ENCODE data around the gene VTCN1.

The VTCN1 gene

DNA sequence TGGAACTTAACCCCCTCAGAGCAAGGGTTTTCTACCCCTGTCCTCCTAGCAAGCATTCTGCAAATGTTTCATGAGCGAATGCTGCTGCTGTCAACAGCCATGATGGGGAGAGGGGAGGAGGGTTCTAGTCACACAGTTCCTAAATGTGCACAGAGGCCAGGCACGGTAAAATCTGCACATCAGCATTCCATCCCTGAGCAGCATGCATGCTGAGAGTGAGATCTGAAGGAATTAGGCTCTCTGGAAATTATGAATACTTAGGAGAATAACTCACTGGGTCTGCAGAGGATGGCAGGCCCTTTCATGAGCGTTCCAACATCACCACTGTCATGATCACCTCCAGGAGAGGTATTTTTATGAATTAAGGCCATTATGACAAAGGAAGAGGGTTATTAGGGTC is 2.1 kb downstream of the VTCN1 start:
- no peak for DNase-seq

- no peak for DNase-seq
Measured at GRCh38 chr1:117205368-117205767, 5.4 kb downstream of the VTCN1 start.

- no peak for DNase-seq
Measured at GRCh38 chr1:117201808-117202207, 8.9 kb downstream of the VTCN1 start.

- DNase-seq, result no peak
Measured at GRCh38 chr1:117198097-117198496, 12.6 kb downstream of the VTCN1 start.

DNA sequence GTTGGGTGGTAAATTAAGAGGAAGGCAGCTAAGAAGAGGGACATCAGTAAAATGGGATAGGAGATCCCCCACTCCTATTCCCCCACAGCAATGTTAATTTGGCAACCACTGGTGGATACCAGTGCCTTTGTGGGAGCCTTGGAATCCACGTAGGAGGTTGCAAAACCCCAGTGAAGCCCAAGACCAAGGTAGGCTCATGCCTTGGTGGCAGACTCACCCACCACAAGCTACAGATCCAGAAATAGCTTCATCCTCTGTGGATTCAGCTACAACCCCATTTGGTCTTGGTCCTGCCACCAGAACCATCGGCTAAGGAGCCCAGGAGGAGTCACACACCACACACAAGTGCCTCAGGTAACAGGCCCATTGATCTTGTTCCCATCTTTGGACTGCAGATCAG is 21.0 kb downstream of the VTCN1 start:
- no peak for DNase-seq

DNA sequence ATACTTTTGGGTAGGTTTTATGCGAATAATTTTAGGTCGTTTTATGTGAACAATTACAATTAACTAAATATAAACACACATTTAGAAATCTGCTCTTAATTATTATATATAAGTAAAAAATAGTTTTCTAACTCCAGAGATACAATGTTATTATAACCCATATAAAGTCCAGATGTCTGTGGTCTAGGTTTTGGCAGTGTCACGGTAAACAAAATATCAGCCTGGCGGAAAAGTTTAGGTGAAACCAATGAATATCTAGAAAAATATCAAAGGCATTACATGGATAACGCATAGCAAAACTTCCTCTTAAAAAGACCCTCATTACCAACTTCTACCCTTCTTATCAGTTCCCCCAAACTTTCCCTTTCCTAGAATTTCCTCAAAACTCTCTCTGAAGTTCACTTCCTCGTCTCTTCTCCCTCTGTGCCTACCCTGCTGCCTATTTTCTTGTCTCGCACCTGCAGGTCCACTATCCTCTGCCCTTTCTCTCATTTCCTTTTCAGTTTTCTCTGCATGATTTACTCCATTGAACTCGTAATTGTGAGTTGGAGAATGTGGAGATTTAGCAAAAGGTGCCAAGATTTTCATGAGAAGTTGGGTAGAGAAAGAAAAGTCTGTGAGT is 21.8 kb downstream of the VTCN1 start:
- no peak for DNase-seq

GRCh38 chr1:117188170-117188815 is 22.4 kb downstream of the VTCN1 start:
- no peak for DNase-seq

GRCh38 chr1:117183112-117183511 is 27.6 kb downstream of the VTCN1 start:
- DNase-seq, result no peak

GRCh38 chr1:117182319-117182718 is 28.4 kb downstream of the VTCN1 start:
- no peak for DNase-seq

DNA sequence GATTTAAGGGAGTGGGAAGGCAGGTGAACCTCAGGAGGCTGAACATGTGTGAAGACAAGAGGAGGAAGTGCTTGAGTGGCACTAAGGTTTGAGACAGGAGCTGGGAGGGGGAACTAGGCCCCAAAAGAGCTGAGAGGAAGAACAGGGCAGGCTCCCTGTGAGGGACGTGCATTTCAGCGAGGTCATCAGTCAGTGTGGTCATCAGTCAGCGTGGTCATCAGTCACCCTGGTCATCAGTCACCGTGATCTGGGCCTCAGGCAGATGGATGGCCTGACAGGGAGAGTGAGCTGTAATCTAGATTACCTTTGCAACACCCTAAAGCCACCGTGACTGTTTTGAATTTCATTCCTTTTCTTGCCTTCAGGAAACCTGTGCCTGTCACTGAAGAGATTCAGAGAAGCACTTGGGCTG is 29.1 kb downstream of the VTCN1 start:
- DNase-seq, result no peak

DNA sequence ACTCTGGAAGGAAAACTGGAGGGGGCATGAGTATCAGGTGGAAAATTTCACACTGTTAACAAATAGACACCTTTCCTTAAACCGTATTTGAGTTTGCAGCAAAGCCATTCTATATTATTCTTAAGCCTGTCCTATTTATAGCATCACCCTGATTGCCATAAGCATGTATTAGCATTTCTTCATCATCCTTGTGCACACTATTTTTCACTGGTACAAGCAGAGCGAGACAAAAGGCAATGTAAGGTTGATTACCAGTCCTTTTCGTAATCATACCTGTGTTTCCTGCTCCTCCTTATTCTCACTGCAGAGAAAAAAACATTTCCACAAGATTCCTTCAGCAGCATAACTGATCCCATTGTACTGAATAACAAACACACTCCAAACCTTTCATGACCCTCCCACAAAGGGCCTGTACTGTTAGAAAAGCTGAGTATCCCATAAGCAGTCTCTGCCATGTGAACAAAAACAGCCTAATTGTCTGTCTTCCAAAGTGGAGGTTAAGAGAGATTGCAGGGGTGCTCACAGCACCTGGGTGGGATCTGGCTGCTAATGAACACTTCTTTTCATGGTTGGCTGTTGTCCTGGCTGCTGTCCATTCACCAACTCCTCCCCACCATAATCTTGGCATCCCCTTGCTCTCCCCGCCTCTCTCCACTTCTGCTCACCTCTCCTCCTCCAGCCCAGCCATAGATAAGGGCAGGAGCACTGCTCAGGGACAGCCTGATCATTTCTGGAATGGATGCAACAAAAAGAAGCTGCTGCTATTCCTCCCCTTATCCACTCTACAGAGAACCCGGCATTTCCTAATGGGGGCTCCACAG is 30.4 kb downstream of the VTCN1 start:
- no peak for DNase-seq

- no peak for DNase-seq
Measured at GRCh38 chr1:117179471-117179870, 31.3 kb downstream of the VTCN1 start.

DNA sequence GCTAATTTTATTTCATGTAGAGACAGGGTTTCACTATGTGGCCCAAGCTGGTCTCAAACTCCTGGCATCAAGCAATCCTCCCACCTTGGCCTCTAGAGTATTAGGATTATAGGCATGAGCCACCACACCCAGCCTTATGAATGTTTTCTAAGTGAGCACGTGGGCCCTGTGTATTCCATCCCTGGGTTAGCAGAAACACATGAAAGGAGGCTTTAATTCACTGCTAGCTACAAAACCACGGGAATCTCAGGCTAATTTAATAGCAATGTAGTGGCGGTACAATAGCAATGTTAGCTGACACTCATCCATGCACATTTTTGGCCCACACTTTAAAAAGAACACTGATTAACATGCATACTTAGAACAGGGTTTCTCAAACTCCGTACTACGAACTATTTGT is 32.0 kb downstream of the VTCN1 start:
- DNase-seq, result no peak

DNA sequence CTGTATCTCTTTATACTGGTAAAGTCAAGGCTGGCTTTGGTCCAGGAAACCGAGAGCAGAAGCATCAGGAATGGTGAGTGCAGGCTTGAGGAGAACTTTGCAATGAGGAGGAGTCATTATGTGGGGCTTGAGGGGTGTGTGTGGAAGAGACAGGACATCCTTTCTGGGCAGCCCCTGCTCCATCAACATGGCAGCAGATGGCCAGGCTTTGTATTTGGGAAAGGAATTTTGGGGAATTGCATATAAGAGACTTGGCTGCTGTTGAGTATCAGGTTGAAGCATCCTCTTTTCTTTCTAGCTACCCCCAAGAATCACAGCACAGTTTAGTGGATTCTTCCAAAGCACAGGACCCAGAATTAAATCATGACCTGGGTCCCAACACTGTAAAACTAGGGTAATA is 33.4 kb downstream of the VTCN1 start:
- no peak for DNase-seq

DNA sequence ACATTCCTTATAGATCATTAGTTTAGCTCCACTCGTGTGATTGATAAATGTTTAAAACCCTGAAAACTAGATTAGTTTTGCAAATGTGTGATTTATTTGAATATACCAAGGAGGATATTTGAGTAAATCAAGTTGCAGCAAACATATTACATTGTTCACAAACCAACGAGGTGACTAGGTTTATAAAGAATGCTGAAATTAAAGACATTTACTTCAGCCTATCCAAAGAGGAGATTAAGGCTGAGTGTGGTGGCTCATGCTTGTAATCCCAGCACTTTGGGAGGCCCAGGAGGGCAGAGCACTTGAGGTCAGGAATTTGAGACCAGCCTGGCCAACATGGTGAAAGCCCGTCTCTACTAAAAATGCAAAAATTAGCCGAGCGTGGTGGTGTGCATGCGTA is 34.1 kb downstream of the VTCN1 start:
- no peak for DNase-seq

GRCh38 chr1:117174851-117175250 is 35.9 kb downstream of the VTCN1 start:
- no peak for DNase-seq

DNA sequence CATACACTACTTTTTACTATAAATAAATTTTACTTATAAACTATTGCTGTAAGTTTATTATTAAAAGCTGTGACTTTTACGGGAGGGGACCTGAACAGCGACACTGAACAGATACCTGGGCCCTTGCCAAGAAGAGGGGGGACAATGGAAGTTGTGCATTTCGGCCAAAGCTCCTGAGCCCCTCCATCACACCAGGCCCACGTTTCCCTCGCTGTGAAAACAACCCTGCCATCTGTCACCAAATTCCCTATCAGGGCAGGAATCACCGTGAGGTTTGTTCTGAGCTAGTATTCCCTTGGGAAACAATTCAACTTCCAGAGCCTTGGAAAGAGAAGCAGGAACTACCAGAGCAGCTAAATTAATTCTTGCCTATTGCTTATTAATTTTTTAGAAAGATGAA is 37.0 kb downstream of the VTCN1 start:
- no peak for DNase-seq

GRCh38 chr1:117173006-117173405 is 37.7 kb downstream of the VTCN1 start:
- no peak for DNase-seq

DNA sequence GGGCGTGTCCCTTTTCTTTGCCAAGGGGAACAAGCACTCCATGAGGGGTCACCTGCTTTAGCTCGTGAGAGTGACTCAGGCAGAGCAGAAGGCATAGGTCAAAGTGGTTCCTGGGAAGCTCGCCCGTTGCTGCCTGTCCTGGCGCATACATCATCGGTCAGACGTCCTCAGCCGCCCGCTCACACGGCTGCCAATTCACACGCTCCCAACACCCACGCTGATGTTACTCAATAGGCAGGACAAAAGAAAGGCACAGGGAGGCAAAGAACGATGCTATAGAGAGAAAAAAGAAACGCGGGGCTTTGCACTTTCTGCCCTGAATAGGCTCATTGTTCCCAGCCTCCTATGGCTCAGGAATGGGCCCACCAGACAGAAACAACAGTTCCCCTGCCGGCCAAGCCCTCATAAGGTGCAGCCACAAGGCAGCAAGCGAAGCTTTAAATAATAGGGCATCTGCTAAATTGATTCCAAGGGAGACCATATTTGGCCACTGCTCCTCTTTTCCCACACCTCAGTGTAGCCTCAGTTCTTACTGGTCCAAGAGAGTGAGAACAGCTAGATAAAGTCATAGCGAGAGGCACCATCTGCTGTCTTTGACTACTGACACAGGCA is 38.7 kb downstream of the VTCN1 start:
- no peak for DNase-seq

GRCh38 chr1:117169871-117170596 is 40.7 kb downstream of the VTCN1 start:
- DNase-seq, result no peak

DNA sequence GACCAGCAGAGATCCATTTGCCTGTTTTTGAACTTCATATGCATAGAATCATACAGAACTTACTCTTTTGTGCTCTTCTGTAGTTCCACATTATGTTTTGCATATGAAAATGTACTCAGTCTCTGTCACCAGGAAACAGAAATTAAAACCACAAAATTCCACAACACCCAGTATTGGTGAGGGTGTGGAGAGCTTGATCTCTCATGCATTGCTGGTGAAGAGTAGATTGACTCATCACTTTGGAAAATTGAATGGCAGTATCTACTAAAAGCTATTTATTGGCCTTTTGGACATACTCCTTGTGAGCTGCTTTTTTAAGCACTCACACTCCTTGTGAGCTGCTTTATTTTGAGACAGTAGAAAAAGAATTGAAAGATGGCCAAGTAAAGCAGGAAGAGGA is 43.3 kb downstream of the VTCN1 start:
- DNase-seq, result no peak

- DNase-seq, result no peak
Measured at GRCh38 chr1:117166076-117166475, 44.7 kb downstream of the VTCN1 start.

- DNase-seq, result no peak
Measured at GRCh38 chr1:117164209-117164608, 46.5 kb downstream of the VTCN1 start.

Measured in NCI-H748 treated with DMSO at 0.1 percent for 48 hours (cell line).